ENCODE measurements around the gene FAM168B. TPM values are rescaled to one million over a fixed set of nuclear protein-coding genes. Genes with fewer than 3 reads are reported as not detected.

The FAM168B gene
- total and polyA plus RNA-seq, 8 donors, result 63.3 to 99.6 (median 85.1) TPM

DNA sequence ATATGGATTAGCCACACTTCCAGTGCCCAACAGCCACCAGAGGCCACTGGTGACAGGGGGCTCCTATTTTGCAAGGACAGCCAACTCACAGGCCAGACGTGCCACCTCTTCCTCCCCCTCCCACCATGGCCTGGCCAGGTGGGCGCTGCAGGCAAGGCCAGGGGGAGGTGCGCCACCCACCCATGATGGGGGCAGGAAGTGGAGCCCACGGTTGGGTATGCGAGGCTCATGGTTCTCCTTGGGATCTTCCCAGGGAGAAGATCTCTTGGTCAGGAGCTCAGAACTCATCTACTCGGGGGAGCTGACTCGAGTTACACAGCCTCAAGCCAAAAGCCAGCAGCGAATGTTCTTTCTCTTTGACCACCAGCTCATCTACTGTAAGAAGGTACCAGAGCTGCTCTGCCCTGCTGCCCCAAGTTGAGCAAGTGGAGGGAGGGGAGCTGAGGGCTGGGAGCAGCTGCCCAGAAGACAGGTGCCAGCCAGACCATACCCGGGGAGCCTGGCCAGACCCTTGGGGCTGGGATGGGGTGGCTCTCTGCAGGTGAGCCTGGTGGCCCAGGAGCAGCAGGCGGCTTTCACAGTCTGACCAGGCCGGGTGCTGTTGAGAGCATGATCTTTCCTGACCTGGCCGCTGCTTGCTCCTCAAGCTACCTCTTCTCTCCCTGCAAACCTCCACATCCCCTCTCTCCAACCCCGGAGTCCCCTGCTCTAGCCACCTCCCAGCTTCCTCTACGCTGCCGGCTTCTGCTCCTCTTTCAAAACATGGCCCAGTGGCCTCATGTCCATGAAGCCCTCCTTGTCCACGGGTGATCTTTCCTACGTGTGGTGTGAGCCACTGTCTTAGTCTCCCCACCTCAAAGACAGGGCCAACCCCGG lies 49.8 kb downstream of the FAM168B start:
- no peak for ATAC-seq
- H3K4me1 ChIP-seq, result peaks cover 0 to 11% of the 10 kb centered on the region in 2 donors
- TF ChIP-seq, protein P1, sequence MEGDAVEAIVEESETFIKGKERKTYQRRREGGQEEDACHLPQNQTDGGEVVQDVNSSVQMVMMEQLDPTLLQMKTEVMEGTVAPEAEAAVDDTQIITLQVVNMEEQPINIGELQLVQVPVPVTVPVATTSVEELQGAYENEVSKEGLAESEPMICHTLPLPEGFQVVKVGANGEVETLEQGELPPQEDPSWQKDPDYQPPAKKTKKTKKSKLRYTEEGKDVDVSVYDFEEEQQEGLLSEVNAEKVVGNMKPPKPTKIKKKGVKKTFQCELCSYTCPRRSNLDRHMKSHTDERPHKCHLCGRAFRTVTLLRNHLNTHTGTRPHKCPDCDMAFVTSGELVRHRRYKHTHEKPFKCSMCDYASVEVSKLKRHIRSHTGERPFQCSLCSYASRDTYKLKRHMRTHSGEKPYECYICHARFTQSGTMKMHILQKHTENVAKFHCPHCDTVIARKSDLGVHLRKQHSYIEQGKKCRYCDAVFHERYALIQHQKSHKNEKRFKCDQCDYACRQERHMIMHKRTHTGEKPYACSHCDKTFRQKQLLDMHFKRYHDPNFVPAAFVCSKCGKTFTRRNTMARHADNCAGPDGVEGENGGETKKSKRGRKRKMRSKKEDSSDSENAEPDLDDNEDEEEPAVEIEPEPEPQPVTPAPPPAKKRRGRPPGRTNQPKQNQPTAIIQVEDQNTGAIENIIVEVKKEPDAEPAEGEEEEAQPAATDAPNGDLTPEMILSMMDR (IDR thresholded peaks at IDR 0.05), result no peak
- intact Hi-C loops (cut with DNase I), result no loop called here
- peaks cover 0 to 28% of the 10 kb centered on the region in 2 donors for H3K36me3 ChIP-seq
- no peak overlapping the region for H3K27ac ChIP-seq
- no peaks in the 10 kb centered on the region for H3K9me3 ChIP-seq
- no peak for DNase-seq
- no peak overlapping the region for H3K4me3 ChIP-seq
- H3K27me3 ChIP-seq, result peaks cover 14 to 32% of the 10 kb centered on the region in 2 donors

DNA sequence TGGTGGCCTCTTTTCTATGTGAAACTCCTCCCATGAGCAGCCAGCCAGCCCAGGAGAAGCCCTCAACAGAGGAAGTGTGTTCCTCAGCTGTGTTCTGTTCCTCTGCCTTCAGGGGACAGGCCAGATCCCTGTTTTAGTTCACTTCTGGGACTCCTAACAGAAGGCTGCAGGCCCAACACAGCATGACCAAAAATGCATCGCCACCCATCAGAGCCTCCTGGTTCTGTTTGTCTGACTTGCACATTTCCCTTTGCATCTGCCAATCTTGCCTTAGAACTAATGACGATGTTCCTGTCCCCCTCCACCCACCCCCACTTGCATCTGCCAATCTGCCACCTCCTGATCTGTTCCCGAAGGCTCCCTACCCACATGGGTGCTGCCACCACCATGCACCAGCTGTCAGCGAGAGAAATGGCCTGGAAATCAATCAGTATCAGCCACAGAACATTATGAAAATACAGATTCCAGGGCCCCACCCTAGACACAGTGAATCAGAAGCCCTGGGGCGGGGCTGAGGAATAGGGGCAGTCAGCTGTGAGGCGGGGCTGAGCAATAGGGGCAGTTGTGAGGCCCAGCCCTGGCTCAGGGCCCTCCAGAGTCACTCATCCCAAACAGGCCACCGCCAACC lies 51.0 kb downstream of the FAM168B start:
- Histone ChIP-seq H3K9me3 (no peaks in the 10 kb centered on the region), H3K4me1 (peaks cover 0 to 11% of the 10 kb centered on the region in 2 donors), H3K27ac (no peak overlapping the region), H3K36me3 (peaks cover 0 to 18% of the 10 kb centered on the region in 2 donors), H3K4me3 (no peak overlapping the region), H3K27me3 (peaks cover 14 to 43% of the 10 kb centered on the region in 2 donors)
- ATAC-seq, result no peak
- intact Hi-C loops (cut with DNase I), result no loop called here
- peak in 1 of 4 donors; percentile 20 for DNase-seq
- TF ChIP-seq, protein P1 (IDR thresholded peaks at IDR 0.05), result no peak

DNA sequence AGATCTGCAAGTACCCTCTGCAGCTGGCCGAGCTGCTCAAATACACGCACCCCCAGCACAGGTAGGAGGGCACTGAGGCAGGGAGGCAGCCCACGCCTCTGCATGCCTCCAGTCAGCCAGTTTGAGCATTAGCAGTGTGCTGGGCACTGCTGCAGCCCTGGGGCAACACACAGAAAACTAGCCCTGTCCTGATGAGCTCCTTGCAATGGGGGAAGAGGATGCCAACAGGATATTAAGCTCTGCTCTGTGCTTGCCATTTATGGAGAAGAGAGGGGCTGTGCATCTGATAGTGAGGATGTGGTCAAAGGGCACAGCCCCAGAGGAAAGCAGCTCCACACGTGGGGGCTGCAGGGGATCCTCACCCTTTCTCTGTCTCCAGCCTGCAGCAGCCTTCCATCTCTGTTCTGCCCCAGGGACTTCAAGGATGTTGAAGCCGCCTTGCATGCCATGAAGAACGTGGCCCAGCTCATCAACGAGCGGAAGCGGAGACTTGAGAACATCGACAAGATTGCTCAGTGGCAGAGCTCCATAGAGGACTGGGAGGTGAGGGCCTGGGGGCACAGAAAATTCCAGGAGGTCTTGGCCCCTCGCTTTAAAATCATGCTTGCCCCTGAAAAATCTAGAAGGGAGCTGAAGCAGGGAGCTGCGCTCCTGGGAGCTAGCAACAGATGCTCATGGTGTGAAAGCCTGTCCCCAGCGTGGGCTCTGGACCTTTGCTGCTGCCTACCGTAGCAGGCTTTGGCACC lies 51.7 kb downstream of the FAM168B start:
- no peak overlapping the region for H3K27ac ChIP-seq
- peaks cover 0 to 11% of the 10 kb centered on the region in 2 donors for H3K36me3 ChIP-seq
- intact Hi-C loops (cut with DNase I), result no loop called here
- DNase-seq (peak in 1 of 4 donors; percentile 12), ATAC-seq (no peak)
- H3K9me3 ChIP-seq, result no peaks in the 10 kb centered on the region
- peaks cover 0 to 11% of the 10 kb centered on the region in 2 donors for H3K4me1 ChIP-seq
- peaks cover 14 to 50% of the 10 kb centered on the region in 2 donors for H3K27me3 ChIP-seq
- no peak overlapping the region for H3K4me3 ChIP-seq
- TF ChIP-seq, protein P1 (IDR thresholded peaks at IDR 0.05), result no peak

DNA sequence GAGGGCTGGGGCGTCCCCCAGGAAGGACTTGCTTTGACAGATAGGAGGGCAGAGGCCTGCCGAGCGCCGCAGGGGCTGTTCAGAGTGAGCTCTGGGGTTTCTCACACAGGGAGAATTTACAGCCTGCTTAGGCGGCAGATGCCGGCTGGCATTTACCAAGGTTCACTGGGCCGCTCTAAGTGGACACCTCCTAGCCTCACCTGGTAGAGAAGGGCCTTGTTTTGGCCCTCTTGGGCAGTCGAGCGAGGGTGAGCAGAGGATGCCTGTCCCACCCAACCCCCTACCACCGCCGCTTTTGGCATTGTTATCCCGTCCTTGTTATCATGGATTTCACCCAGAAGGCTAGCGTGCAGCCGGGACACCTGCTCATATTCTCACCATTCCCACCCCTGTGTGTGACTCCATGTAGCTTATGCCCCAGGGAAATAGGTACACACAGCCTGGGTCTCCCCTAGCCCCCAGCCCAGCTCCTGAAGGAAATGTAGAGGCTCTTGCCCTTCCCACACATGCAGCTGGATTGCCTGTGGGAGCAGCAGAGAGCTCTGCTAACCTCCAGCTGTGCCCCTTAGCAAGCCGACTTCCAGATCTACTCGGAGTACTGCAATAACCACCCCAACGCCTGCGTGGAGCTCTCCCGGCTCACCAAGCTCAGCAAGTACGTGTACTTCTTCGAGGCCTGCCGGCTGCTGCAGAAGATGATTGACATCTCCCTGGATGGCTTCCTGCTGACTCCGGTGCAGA lies 52.4 kb downstream of the FAM168B start:
- H3K4me3 ChIP-seq, result no peak overlapping the region
- H3K27me3 ChIP-seq, result peaks cover 14 to 58% of the 10 kb centered on the region in 2 donors
- ATAC-seq, result no peak

More for the DNA sequence above, 52.4 kb downstream of the FAM168B start:
- H3K36me3 ChIP-seq, result peaks cover 0 to 3% of the 10 kb centered on the region in 2 donors
- no peak overlapping the region for H3K27ac ChIP-seq
- H3K4me1 ChIP-seq, result peaks cover 0 to 12% of the 10 kb centered on the region in 2 donors
- peak in 3 of 4 donors; percentile 26 to 69 (median 28) for DNase-seq
- no peaks in the 10 kb centered on the region for H3K9me3 ChIP-seq
- TF ChIP-seq, protein P1 (IDR thresholded peaks at IDR 0.05), result no peak
- intact Hi-C loops (cut with DNase I), result no loop called here
